ENCODE measurements around the gene PRUNE2. TPM values are rescaled to one million over a fixed set of nuclear protein-coding genes. Genes with fewer than 3 reads are reported as not detected.

PRUNE2 gene
- total RNA-seq, 6 experiments from 2014 or later: 1.4 to 3.3 (median 2.1) TPM

DNA sequence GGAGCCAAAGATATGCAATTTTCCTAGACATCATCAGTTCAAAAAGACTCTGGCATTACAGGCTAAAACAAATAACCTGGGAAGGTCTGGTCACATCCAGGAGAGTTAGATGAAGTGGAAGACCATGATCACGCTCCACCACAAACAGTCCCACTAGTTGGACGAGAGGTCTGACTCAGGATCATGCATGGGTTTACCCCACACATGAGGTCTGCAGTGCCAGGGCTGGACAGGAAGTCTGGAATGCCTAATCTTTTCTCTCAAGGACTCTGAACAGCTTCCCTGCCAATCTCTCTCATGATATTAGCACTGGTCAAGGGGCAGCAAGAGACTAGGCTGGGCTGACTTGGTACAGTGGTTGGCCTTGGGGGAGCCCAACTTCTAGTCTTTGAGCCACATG, 7.1 kb downstream of the PRUNE2 start:
- Histone ChIP-seq H3K36me3 (no peaks in the 10 kb centered on the region), H3K4me3 (no peak overlapping the region), H3K27ac (no peak overlapping the region), H3K27me3 (no peaks in the 10 kb centered on the region), H3K4me1 (no peaks in the 10 kb centered on the region), H3K9me3 (no peaks in the 10 kb centered on the region)
- no CpG with 5 or more reads among the region's 2 CpGs for WGBS (ENCODE audit: insufficient coverage, low coverage, low lambda C conversion rate, missing lambda C conversion rate)
- ATAC-seq (no peak), DNase-seq (no peak)
- TF ChIP-seq POLR2A (IDR thresholded peaks at IDR 0.05): no peak
- TF ChIP-seq, protein P1, sequence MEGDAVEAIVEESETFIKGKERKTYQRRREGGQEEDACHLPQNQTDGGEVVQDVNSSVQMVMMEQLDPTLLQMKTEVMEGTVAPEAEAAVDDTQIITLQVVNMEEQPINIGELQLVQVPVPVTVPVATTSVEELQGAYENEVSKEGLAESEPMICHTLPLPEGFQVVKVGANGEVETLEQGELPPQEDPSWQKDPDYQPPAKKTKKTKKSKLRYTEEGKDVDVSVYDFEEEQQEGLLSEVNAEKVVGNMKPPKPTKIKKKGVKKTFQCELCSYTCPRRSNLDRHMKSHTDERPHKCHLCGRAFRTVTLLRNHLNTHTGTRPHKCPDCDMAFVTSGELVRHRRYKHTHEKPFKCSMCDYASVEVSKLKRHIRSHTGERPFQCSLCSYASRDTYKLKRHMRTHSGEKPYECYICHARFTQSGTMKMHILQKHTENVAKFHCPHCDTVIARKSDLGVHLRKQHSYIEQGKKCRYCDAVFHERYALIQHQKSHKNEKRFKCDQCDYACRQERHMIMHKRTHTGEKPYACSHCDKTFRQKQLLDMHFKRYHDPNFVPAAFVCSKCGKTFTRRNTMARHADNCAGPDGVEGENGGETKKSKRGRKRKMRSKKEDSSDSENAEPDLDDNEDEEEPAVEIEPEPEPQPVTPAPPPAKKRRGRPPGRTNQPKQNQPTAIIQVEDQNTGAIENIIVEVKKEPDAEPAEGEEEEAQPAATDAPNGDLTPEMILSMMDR (IDR thresholded peaks at IDR 0.05): no peak
- intact Hi-C loops (cut with DNase I): no loop called here

DNA sequence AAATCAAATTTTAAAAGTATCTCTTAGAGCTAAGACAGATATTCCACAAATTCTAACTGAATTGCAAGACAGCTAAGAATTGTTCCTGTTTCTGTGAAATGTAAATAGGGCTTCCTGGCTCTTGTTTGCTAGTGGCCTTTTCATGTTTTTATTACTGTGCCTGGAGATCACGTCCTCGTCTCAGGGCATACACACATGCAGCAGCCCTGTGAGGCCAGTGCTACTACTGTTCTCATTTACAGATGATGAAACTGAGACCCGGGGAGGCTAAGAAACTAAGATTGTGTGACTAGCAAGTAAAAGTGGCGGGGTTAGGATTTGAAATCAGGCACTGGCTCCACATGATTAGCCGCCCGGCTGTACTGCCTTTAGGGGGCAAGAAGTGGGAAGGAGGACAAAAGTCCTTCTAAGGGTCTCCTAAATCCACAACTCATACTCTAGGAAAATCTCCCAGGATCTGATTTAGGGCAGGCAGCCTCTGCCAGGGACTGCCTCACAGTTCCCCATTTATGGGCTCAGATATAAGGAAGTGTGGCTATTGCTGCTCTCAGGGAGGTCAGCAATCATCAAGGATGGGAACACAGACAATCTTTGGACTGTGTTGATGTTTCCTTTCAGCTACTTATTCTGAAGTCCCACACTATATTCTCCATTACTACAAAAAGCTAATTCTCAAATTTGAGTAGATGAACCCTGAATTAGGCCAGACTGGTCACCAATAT, 7.9 kb downstream of the PRUNE2 start:
- DNase-seq (no peak), ATAC-seq (no peak)
- Histone ChIP-seq H3K9me3 (no peaks in the 10 kb centered on the region), H3K4me3 (no peak overlapping the region), H3K36me3 (no peaks in the 10 kb centered on the region), H3K4me1 (no peaks in the 10 kb centered on the region), H3K27ac (no peak overlapping the region), H3K27me3 (no peaks in the 10 kb centered on the region)
- intact Hi-C loops (cut with DNase I): no loop called here
- TF ChIP-seq, protein P1 (IDR thresholded peaks at IDR 0.05): no peak
- no peak for TF ChIP-seq POLR2A (IDR thresholded peaks at IDR 0.05)
- WGBS (ENCODE audit: insufficient coverage, low coverage, low lambda C conversion rate, missing lambda C conversion rate): 42% methylated on average over 6 of the region's 6 CpGs

DNA sequence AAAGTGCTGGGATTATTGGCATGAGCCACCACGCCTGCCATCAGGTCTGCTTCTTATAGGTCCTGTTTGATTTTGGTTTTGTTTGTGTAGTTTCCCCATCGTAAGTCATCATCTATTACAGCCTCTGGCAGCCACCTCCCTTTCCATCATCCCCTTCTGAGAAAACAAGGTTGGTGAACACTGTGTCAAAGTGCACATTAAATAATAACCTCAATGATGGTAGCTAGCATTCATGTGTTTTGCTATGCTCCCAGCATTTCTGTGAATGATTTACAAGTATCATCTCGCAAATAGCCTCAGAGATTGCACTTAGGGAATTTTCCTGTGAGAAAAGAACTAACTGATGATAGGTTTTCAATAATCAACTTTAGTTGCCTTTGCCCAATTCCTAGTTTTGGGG, 9.9 kb downstream of the PRUNE2 start:
- no peak for ATAC-seq
- intact Hi-C loops (cut with DNase I): no loop called here

DNA sequence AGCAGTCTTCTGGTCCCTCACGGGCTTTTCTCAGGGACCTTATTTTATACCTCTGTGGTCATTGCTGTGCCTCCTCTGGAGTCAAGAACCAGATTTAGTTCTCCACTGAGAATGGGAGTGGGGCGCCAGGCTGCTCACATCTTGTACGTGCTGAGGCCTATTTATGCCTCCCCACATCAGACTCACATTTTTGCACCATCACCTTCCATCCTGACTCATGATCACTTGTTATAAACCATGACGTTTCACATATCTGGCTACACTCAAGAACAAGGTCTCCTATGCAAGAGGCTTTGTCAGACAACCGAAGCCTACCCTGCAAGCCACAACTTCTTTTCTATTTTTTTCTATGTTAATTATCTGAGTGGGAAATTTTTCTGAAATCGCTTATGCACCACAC, 10.7 kb downstream of the PRUNE2 start:
- DNase-seq: no peak
- Histone ChIP-seq H3K4me3 (no peak overlapping the region), H3K27me3 (no peaks in the 10 kb centered on the region), H3K27ac (no peak overlapping the region), H3K36me3 (no peaks in the 10 kb centered on the region), H3K4me1 (no peaks in the 10 kb centered on the region), H3K9me3 (no peaks in the 10 kb centered on the region)
- WGBS (ENCODE audit: insufficient coverage, low coverage, low lambda C conversion rate, missing lambda C conversion rate): 62% methylated on average over 5 of the region's 6 CpGs
- intact Hi-C loops (cut with DNase I): no loop called here
- TF ChIP-seq, protein P1 (IDR thresholded peaks at IDR 0.05): no peak
- no peak for TF ChIP-seq POLR2A (IDR thresholded peaks at IDR 0.05)
- ATAC-seq: no peak

More for the DNA sequence above, 9.9 kb downstream of the PRUNE2 start:
- Histone ChIP-seq H3K27ac (no peak overlapping the region), H3K36me3 (no peaks in the 10 kb centered on the region), H3K4me3 (no peak overlapping the region), H3K9me3 (no peaks in the 10 kb centered on the region), H3K4me1 (no peaks in the 10 kb centered on the region), H3K27me3 (no peaks in the 10 kb centered on the region)
- 39% methylated on average over 3 of the region's 3 CpGs for WGBS (ENCODE audit: insufficient coverage, low coverage, low lambda C conversion rate, missing lambda C conversion rate)
- no peak for DNase-seq
- TF ChIP-seq, protein P1 (IDR thresholded peaks at IDR 0.05): no peak
- no peak for TF ChIP-seq POLR2A (IDR thresholded peaks at IDR 0.05)
